Activated naive CD8-positive, alpha-beta T cell treated with anti-CD3 and anti-CD28 coated beads, Interleukin-2, amount 10 ng/mL, durations not matched to agents 7 days and 5 days (primary cell): ENCODE data around the gene FOXN3. TPM values are rescaled to one million over a fixed set of nuclear protein-coding genes. Genes with fewer than 3 reads are reported as not detected.

Experiments
- ATAC-seq: fragments of 150-1000 bp; cut with Tn5 transposase; one replicate; pipeline ENCODE4 v1.10.0; 2021; ENCODE audit warnings: low read depth, moderate library complexity
- POLR2A ChIA-PET: fragments of 350-600 bp; sonication (Branson Sonifier 250); formaldehyde crosslinking; loops from one replicate; lab custom pipeline; 2021; ENCODE audit warnings: antibody characterized with exemption; lab: Charles Lee
- DNase-seq: peaks from one replicate; pipeline ENCODE4 v3.0.0; 2021
- H3K27ac Mint-ChIP-seq: one replicate; pipeline ENCODE4 v1.8.0; 2022; ENCODE audit warnings: mild to moderate bottlenecking, mixed read lengths
- H3K27me3 Mint-ChIP-seq: one replicate; pipeline ENCODE4 v1.8.0; 2022; ENCODE audit warnings: mild to moderate bottlenecking, moderate library complexity, mixed read lengths
- H3K36me3 Mint-ChIP-seq: one replicate; pipeline ENCODE4 v1.8.0; 2021; ENCODE audit warnings: mild to moderate bottlenecking, mixed read lengths
- H3K4me1 Mint-ChIP-seq: one replicate; pipeline ENCODE4 v1.8.0; 2021; ENCODE audit warnings: mixed read lengths
- H3K4me3 Mint-ChIP-seq: one replicate; pipeline ENCODE4 v1.8.0; 2022; ENCODE audit warnings: mild to moderate bottlenecking, moderate library complexity, mixed read lengths
- H3K9me3 Mint-ChIP-seq: one replicate; pipeline ENCODE4 v1.8.0; 2021; ENCODE audit warnings: mixed read lengths
- total RNA-seq, 2 experiments: library from RNA; stranded (reverse); gene quantifications; one replicate each; pipeline ENCODE4 v1.2.3, GENCODE V29; 2021

The FOXN3 gene
- total RNA-seq, 2 experiments from 2014 or later, result 101 to 102 TPM

DNA sequence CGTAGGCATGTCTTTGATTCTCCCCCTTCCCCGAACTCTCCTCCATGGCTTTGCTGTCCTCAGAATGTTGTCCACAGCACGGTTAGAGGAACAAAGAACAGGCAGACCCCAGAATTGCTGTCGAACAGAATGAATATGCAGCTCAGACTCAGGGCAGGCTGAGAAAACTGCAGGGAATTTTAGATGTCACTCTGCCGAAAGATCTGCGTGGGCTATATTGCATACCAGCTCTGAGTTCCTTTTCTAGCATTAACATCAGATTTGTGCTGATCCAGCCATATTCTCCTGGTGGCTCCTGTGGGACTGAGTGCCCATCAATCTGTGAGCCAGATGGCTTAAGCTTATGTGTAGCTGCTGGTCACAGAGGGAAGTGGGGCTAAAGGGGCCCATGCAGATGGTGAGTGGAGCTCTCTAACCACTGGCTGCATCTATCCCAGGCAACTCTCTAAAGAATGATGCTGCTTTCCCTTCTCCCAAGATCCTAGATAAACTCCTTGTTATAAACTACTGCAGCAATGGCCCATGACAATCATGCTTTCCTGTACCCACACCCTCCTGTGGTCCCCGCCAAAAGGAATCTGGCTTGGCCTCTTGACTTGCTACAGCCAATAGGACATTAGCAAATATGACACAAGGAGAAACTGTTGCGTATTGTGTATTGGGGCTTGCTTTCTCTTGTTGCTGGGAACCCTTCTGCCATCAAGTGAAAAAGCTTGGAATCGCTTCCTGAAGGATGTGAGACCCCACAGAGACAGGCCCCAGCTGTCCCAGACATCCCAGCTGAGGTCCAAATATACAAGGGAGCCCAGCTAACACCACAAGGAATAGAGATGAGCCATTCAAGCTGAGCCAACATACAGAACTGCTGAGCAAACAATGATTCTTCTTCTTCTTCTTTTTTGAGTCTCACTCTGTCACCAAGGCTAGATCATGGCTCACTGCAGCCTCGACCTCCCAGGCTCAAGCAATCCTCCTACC lies 101.3 kb downstream of the FOXN3 start:
- DNase-seq, result no peak
- POLR2A ChIA-PET, result no interaction called here
- Mint-ChIP-seq H3K27me3 (no peaks in the 10 kb centered on the region), H3K9me3 (peaks cover 11% of the 10 kb centered on the region), H3K4me1 (peaks cover 13% of the 10 kb centered on the region), H3K36me3 (peaks cover 51% of the 10 kb centered on the region), H3K27ac (peak overlapping the region; percentile 56), H3K4me3 (no peak overlapping the region)
- ATAC-seq, result no peak

DNA sequence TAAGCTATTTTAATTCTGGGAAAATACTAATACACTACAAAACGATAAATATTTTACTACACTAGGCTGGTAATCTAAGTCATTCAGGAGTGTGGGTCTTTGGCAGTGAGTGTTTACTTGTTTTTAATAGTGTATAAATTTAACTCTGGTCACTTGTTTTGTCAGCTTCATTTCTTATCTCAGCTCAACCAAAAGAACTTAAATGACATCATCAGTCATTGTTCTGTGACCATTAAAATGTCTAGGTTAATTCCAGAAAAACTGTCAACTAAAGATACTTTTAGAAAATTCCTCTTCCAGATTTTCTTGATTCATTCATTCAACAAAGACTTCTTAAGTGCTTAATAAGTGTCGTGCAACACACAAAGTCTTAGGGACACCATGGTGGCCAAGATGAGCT lies 102.8 kb downstream of the FOXN3 start:
- H3K4me1 Mint-ChIP-seq, result peaks cover 13% of the 10 kb centered on the region
- POLR2A ChIA-PET, result no interaction called here
- ATAC-seq (no peak), DNase-seq (no peak)
- H3K27me3 Mint-ChIP-seq, result no peaks in the 10 kb centered on the region
- peaks cover 36% of the 10 kb centered on the region for H3K36me3 Mint-ChIP-seq
- no peak overlapping the region for H3K27ac Mint-ChIP-seq
- no peak overlapping the region for H3K4me3 Mint-ChIP-seq
- peaks cover 8% of the 10 kb centered on the region for H3K9me3 Mint-ChIP-seq

DNA sequence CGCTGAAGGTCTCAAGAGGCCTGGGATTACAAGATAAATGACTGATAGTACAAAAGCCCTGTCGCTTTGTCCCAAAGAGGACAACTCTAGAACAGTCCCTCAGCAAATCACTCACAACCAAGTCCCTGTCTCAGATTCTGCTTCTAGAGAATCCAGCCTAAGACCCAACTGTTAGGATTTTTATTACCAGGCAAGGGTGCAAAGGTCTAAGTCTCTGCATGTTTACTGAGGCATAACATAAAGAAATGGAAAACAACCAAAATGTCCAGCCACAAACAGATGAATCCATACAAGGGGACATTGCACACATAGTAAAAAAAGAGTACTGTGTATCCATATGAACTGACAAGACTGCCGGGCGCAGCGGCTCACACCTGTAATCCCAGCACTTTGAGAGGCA lies 104.1 kb downstream of the FOXN3 start:
- Mint-ChIP-seq H3K4me3 (no peak overlapping the region), H3K36me3 (peaks cover 24% of the 10 kb centered on the region), H3K9me3 (peaks cover 2% of the 10 kb centered on the region), H3K27ac (no peak overlapping the region), H3K4me1 (peaks cover 10% of the 10 kb centered on the region), H3K27me3 (no peaks in the 10 kb centered on the region)
- POLR2A ChIA-PET, result no interaction called here
- ATAC-seq (no peak), DNase-seq (no peak)

DNA sequence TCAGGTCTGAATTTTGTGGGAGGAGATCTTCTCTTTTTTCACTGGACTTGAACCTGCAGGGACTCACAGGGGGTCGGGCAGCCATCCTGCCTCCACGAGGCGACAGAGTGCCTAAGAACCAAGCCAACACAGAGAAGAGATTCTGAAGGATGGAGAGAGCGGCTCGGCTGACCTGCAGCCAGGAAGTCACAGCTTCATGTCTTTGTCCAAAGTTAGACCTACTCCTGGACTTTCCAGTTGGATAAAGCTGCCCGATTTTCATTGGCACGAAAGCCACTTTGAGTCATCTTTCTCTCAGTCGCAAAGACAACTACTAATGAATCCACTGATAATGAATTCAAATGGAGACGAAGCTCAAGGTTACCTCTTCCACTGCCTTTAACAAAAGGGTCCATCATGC lies 106.8 kb downstream of the FOXN3 start:
- POLR2A ChIA-PET, result no interaction called here
- no peak overlapping the region for H3K4me3 Mint-ChIP-seq

DNA sequence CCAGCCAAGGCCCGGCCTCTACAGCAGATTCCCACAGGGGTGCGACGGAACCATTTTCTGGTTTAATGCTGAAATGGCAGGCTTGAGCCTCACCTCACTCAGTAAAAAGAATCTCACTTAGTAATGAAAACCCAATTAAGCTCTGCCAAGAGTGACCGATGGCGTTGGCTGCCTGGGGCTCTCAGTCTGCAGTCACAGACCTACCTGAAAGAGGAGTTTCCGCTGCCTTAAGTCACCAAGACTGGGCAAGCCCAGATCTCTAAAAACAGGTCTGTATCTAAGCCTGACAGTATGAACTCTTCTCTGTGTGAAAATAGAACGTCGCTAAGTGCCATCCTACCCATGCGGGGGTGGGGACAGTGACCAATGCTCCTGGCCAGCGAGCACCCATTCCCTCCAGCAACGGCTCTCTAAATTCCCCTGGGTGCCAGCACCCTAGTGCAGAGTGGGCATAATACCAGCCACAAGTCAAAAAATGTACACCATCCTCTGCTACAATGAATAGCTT lies 107.3 kb downstream of the FOXN3 start:
- Mint-ChIP-seq H3K27ac (no peak overlapping the region), H3K36me3 (peaks cover 11% of the 10 kb centered on the region)
- POLR2A ChIA-PET, result no interaction called here

More for the DNA sequence above, 106.8 kb downstream of the FOXN3 start:
- no peaks in the 10 kb centered on the region for H3K27me3 Mint-ChIP-seq
- DNase-seq (no peak), ATAC-seq (no peak)
- peaks cover 16% of the 10 kb centered on the region for H3K36me3 Mint-ChIP-seq
- H3K27ac Mint-ChIP-seq, result no peak overlapping the region
- peaks cover 2% of the 10 kb centered on the region for H3K9me3 Mint-ChIP-seq
- peaks cover 10% of the 10 kb centered on the region for H3K4me1 Mint-ChIP-seq

DNA sequence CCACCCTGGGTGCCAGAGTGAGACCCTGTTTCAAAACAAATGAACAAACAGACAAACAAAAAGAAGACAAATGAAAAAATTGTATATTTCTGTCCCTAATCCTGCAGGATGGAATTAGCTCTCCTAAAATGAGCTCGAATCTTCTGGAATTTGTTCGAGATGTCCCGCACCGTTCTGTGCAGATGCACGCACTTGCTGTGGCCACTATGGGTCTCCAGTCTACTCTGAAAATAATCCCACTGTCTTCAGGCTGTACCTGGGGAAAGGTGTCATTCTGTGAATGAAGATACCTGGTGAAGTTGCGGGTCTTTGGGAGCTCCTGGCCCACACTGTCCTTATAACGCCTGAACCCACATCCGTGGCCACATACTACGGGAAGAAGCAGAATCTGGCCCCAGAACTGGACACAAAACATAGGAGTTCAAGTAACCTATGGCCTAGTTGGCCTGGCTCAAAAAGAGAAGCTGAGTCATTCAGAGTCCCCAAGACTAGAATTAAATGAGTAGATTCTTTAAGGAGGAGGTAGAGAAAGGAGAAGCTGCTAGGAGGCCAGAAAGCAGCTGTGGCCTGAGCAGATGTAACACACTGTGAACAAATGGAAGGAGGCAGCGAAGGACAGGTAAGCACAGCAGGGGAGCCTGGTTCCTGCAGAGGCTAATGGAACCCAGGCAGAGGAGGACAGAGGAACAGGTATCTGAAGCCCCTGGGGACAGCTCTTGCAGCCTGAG lies 108.6 kb downstream of the FOXN3 start:
- no peak for ATAC-seq
- H3K27ac Mint-ChIP-seq, result no peak overlapping the region

More for the DNA sequence above, 107.3 kb downstream of the FOXN3 start:
- Mint-ChIP-seq H3K27me3 (no peaks in the 10 kb centered on the region), H3K4me3 (no peak overlapping the region), H3K9me3 (peaks cover 2% of the 10 kb centered on the region), H3K4me1 (peaks cover 14% of the 10 kb centered on the region)
- DNase-seq (no peak), ATAC-seq (no peak)

DNA sequence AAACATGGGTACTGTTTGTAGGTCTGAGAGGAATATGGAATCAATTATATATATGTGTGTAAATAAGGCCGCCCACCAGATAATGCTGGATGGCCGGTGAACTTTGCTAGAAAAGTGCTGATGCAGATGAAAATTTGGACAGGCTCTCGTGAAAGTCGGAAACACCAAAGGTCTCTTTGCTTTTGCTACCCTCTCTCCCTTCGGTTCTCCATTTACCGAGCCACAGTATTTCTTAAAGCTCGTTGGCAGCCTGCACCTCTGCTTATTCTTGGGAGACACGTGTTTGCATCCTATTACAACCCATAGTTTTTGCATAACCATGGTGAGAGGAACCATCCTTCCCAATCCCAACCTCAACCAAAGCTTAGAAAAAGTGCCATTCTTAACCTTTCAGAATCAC lies 109.6 kb downstream of the FOXN3 start:
- Mint-ChIP-seq H3K36me3 (peaks cover 6% of the 10 kb centered on the region), H3K27ac (no peak overlapping the region), H3K27me3 (no peaks in the 10 kb centered on the region), H3K4me1 (peaks cover 32% of the 10 kb centered on the region), H3K4me3 (no peak overlapping the region), H3K9me3 (no peaks in the 10 kb centered on the region)
- ATAC-seq (no peak), DNase-seq (no peak)
- POLR2A ChIA-PET, result no interaction called here

More for the DNA sequence above, 108.6 kb downstream of the FOXN3 start:
- Mint-ChIP-seq H3K27me3 (no peaks in the 10 kb centered on the region), H3K4me1 (peaks cover 26% of the 10 kb centered on the region), H3K36me3 (peaks cover 3% of the 10 kb centered on the region), H3K9me3 (no peaks in the 10 kb centered on the region), H3K4me3 (no peak overlapping the region)
- POLR2A ChIA-PET, result no interaction called here
- no peak for DNase-seq

DNA sequence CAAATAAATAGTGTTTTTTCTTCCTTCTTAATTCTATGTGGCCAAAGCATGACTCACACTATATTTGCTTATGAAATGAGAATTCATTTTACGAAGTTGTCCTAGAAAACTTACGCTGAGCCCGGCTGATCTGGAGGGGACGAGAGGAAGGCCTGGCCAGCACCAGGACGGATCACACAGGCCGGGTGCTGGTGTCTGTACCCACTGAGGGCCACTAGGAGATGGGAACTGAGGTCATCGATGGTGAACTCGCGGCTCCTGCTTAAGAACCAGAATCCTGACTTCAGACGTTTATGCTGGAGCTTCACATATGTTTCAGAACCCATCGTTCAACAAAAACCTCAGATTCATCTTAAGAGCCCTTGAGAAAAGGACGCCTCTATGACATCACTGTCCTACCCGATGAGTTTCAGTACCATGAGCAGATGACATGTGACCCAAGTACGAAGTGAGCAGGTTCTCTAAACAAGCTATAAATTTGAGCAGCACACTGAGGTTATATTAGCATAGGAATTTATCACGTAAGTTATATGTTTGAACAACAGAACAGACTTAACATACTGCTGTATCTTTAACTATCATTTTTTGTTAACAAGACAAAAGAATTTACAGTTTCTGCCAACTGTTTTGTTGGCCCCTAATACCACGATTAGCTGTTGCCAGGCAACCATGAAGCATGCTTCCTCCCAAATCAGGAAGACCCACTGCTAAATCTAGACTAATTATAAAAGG lies 111.9 kb downstream of the FOXN3 start:
- no peak for ATAC-seq
- H3K27ac Mint-ChIP-seq, result no peak overlapping the region
- no peaks in the 10 kb centered on the region for H3K9me3 Mint-ChIP-seq
- H3K4me3 Mint-ChIP-seq, result no peak overlapping the region
- no peak for DNase-seq
- POLR2A ChIA-PET, result no interaction called here
- peaks cover 10% of the 10 kb centered on the region for H3K36me3 Mint-ChIP-seq
- peaks cover 37% of the 10 kb centered on the region for H3K4me1 Mint-ChIP-seq
- H3K27me3 Mint-ChIP-seq, result no peaks in the 10 kb centered on the region

DNA sequence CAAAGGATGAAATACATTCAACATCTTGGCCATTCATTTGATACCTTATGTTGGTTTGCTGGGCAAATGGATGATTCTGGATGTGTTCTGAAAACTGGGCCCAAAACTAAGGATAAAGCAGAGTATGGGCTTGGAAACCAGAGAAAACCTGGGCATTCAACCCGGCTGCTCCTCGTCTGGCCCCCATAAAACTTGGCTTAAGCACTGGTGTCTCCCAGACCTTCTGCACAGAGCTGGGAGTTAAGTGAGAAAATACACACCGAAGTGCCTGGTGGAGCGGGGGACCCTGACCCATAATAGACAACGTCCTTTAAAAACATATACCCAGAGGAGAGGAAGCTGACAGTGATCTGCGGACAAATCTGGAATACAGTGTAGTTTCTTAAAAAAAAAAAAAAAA lies 112.5 kb downstream of the FOXN3 start:
- Mint-ChIP-seq H3K4me3 (peak overlapping the region; percentile 62), H3K9me3 (no peaks in the 10 kb centered on the region), H3K27me3 (no peaks in the 10 kb centered on the region), H3K4me1 (peaks cover 37% of the 10 kb centered on the region), H3K27ac (peak overlapping the region; percentile 77), H3K36me3 (peaks cover 15% of the 10 kb centered on the region)
- no peak for ATAC-seq
- POLR2A ChIA-PET, result no interaction called here
- no peak for DNase-seq

DNA sequence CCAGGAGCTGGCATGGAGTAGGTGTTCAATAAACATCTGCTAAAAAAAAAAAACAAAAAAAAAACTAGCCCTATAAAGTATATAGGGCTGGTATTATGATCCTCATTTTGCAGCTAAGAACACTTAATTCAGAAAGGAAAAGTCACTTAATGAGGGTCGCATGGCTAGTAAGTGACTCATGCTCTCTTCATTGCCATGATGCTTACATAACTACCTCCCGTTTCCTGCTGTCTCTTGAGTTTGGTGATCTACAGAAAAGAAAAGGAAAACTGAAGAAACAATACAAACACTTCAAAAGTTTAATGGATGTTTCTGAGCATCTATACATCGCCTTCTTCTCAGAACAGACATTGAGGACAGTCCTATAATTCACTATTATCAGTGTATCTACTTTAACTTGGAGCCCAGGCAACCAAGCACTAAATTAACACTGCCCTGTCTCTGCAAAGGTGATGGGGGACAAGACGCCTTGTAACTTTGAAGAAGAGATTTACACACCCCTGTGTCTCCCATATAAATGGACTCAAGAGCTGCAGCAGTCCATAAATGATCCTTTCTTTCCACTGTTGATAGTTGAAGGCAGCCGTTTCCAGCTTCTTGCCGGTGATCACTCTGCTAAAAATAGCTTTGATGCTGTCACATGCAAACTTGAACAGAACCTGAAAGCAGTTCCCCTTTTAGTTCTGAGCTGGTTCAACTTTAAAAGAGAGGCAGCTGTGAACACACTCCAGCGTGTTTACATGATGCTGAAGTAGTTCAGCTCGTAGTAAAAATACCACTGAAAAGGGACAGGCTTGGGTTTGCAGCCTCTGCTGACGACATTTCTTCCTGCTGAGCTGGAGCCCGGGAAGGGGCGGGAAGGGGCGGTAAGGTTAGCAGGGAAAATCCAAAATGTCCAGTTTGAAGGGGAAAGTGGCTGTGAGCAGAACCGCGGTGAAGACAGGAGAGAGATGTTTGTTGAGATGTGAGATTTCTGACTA lies 113.3 kb downstream of the FOXN3 start:
- Mint-ChIP-seq H3K36me3 (peaks cover 21% of the 10 kb centered on the region), H3K27ac (peak overlapping the region; percentile 77), H3K4me1 (peaks cover 39% of the 10 kb centered on the region), H3K4me3 (peak overlapping the region; percentile 62), H3K9me3 (no peaks in the 10 kb centered on the region), H3K27me3 (no peaks in the 10 kb centered on the region)
- POLR2A ChIA-PET, result interaction anchor here (0.5 kb wide), 1 partner anchor 112 kb away, joined by 3 read pairs; no protein-coding TSS in a partner anchor
- DNase-seq (peak; percentile 34), ATAC-seq (peak; percentile 69)

DNA sequence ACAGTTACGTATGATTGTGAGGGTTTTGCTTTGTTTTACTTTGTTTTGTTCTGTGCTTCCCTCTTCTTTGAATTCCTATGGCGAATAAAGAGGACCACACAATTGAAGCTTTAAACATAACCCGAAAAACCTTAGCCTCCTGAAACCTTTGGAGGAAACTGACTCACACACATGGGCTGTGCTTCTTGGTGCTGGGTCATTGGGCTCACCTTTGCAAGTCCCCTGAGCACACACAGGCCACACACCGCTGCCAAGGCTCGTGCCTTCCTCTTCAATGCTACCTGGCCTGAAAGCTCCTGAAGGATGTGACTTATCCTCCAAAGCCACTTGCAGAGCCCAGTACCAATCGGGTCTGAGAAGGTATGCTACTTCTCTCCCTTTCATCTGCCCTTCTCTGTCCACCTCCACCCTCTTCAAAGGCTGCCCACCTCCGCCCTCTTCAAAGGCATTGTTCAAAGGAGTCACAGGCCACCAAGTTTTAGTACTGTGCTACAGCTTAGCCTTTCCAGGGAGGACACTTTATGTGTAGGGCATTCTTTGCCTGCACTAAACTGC lies 114.6 kb downstream of the FOXN3 start:
- POLR2A ChIA-PET, result interaction anchor here (0.6 kb wide), 1 partner anchor 35 kb away, joined by 4 read pairs; no protein-coding TSS in a partner anchor
- ATAC-seq, result no peak
- peaks cover 38% of the 10 kb centered on the region for H3K4me1 Mint-ChIP-seq

DNA sequence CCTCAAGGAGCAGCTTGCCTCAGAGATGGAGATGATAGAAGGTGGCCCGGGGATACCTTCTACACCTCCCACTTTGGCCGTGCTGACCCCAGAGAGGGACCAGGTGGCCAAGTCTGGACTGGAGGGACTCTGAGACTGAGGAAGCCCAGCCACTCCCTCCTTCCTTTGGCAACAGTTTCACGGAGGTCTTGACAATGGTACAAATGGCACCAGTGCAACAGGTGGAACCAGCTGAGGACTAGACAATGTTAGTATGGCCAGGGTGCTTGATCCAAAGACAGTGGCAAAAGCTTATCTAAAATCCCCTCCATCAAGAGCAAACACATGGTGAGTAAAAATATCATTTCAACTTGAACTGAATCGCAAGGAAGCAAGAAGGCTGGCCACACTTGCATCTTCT lies 117.4 kb downstream of the FOXN3 start:
- H3K4me1 Mint-ChIP-seq, result peaks cover 34% of the 10 kb centered on the region
- no peaks in the 10 kb centered on the region for H3K27me3 Mint-ChIP-seq
- H3K27ac Mint-ChIP-seq, result no peak overlapping the region
- H3K4me3 Mint-ChIP-seq, result no peak overlapping the region
- DNase-seq (no peak), ATAC-seq (no peak)
- peaks cover 29% of the 10 kb centered on the region for H3K36me3 Mint-ChIP-seq
- POLR2A ChIA-PET, result no interaction called here
- H3K9me3 Mint-ChIP-seq, result no peaks in the 10 kb centered on the region

More for the DNA sequence above, 114.6 kb downstream of the FOXN3 start:
- no peak for DNase-seq
- Mint-ChIP-seq H3K9me3 (no peaks in the 10 kb centered on the region), H3K27me3 (no peaks in the 10 kb centered on the region), H3K27ac (peak overlapping the region; percentile 77), H3K36me3 (peaks cover 21% of the 10 kb centered on the region), H3K4me3 (no peak overlapping the region)
